Lung (tissue), 12 donors: ENCODE results near the gene PCDH12. TPM values are rescaled to one million over a fixed set of nuclear protein-coding genes. Genes with fewer than 3 reads are reported as not detected.

Experiments used
- ATAC-seq: fragments of 200-7000 bp; cut with Tn5 transposase; one replicate; pipeline ENCODE4 v1.9.1; 2020; ENCODE audit warnings: moderate number of reproducible peaks; ENCODE audit not compliant: insufficient read depth, low FRiP score
- DNase-seq, 3 donors: peaks; one replicate each; pipeline ENCODE4 v3.0.0-alpha.2; 2013 to 2017
- H3K27ac ChIP-seq, 2 donors: one replicate each; pipeline ENCODE4 v1.5.1; 2013; ENCODE audit warnings: mild to moderate bottlenecking in 2 of 2, moderate library complexity in 2 of 2, control low read depth in 1 of 2, inconsistent platforms in 1 of 2, low read depth in 1 of 2, low read length in 1 of 2
- H3K27me3 ChIP-seq, 3 donors: one replicate each; pipeline ENCODE4 v1.5.1; 2013; ENCODE audit warnings: low read length in 2 of 3; ENCODE audit not compliant: control insufficient read depth in 3 of 3, insufficient read depth in 3 of 3
- H3K36me3 ChIP-seq, 4 donors: one replicate each; pipeline ENCODE4 v1.5.1; 2013; ENCODE audit warnings: low read length in 4 of 4, mild to moderate bottlenecking in 1 of 4, moderate library complexity in 1 of 4; ENCODE audit not compliant: control insufficient read depth in 4 of 4, insufficient read depth in 4 of 4
- H3K4me1 ChIP-seq, 5 donors: one replicate each; pipeline ENCODE4 v1.5.1; 2013; ENCODE audit warnings: low read length in 5 of 5, mild to moderate bottlenecking in 2 of 5, moderate library complexity in 1 of 5; ENCODE audit not compliant: control insufficient read depth in 5 of 5, insufficient read depth in 5 of 5
- H3K4me3 ChIP-seq: one replicate; pipeline ENCODE4 v1.5.1; 2013; ENCODE audit warnings: mild to moderate bottlenecking, control low read depth, moderate library complexity
- H3K9ac ChIP-seq, 2 donors: one replicate each; pipeline ENCODE4 v1.5.1; 2013; ENCODE audit warnings: low read length in 2 of 2, control low read depth in 1 of 2; ENCODE audit not compliant: insufficient read depth in 1 of 2
- H3K9me3 ChIP-seq, 4 donors: one replicate each; pipeline ENCODE4 v1.5.1; 2013; ENCODE audit warnings: low read length in 3 of 4, mild to moderate bottlenecking in 1 of 4, moderate library complexity in 1 of 4; ENCODE audit not compliant: control insufficient read depth in 4 of 4, insufficient read depth in 3 of 4
- WGBS, 2 donors: extraction: QIAGEN DNeasy Blood & Tissue Kit; methylation state at CpG; one replicate each; pipeline ENCODE4 v1.1.7; 2013; 5-methylcytosine and 5-hydroxymethylcytosine counted together
- polyA plus RNA-seq, 2 donors: library from polyadenylated mRNA; stranded (reverse); fragments of 200-250 nt; gene quantifications; one replicate each; pipeline ENCODE4 v1.2.1, GENCODE V29; 2013
- total RNA-seq, 2 donors: library from RNA; depleted of rRNA in 1 of 2; stranded (reverse); fragments of >200 nt in 1 of 2; gene quantifications; one replicate each; pipeline ENCODE4 v1.2.1, GENCODE V29; 2014 to 2021
- TF ChIP-seq, protein P1 (sequence below): IDR thresholded peaks from 2 replicates; pipeline ENCODE4 v1.5.1; 2012; ENCODE audit warnings: mild to moderate bottlenecking; ENCODE audit errors: control extremely low read depth, extremely low read depth
- donor health status: control.
- donor health status: control.
- donor health status: Bipolar disorder and iron deficiency.
- donor health status: healthy.
- donor health status: DM: yes; HTN: yes; CAD: no.

The PCDH12 gene
- total and polyA plus RNA-seq, 4 donors = 3.9 to 34.2 (median 11.3) TPM

DNA sequence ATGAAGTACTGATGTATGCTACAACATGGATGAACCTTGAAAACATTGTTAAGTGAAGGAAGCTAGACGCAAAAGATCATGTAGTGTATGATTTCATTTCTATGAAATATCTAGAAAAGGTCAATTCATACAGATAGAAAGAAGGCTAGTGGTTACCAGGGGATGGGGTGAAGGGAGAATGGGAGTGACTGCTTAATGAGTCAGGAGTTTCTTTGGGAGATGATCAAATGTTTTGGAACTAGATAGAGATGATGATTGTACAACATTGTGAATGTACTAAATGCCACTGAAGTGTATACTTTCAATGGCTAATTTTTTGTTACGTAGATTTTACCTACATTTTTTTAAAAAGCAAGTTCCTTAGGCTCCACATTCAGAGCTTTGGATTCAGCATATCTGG, 49.2 kb downstream of the PCDH12 start:
- H3K9ac ChIP-seq = no peak overlapping the region
- no peak overlapping the region for H3K4me3 ChIP-seq
- TF ChIP-seq, protein P1, sequence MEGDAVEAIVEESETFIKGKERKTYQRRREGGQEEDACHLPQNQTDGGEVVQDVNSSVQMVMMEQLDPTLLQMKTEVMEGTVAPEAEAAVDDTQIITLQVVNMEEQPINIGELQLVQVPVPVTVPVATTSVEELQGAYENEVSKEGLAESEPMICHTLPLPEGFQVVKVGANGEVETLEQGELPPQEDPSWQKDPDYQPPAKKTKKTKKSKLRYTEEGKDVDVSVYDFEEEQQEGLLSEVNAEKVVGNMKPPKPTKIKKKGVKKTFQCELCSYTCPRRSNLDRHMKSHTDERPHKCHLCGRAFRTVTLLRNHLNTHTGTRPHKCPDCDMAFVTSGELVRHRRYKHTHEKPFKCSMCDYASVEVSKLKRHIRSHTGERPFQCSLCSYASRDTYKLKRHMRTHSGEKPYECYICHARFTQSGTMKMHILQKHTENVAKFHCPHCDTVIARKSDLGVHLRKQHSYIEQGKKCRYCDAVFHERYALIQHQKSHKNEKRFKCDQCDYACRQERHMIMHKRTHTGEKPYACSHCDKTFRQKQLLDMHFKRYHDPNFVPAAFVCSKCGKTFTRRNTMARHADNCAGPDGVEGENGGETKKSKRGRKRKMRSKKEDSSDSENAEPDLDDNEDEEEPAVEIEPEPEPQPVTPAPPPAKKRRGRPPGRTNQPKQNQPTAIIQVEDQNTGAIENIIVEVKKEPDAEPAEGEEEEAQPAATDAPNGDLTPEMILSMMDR = no peak
- H3K27me3 ChIP-seq = peaks cover 0 to 12% (median 8%) of the 10 kb centered on the region in 3 donors
- H3K4me1 ChIP-seq = peaks cover 0 to 6% (median 0%) of the 10 kb centered on the region in 5 donors
- no peak overlapping the region for H3K27ac ChIP-seq
- ATAC-seq = no peak
- WGBS, 2 donors = 94 to 95% methylated on average over 2 of the region's 2 CpGs
- DNase-seq = no peak
- H3K9me3 ChIP-seq = no peaks in the 10 kb centered on the region
- no peaks in the 10 kb centered on the region for H3K36me3 ChIP-seq

DNA sequence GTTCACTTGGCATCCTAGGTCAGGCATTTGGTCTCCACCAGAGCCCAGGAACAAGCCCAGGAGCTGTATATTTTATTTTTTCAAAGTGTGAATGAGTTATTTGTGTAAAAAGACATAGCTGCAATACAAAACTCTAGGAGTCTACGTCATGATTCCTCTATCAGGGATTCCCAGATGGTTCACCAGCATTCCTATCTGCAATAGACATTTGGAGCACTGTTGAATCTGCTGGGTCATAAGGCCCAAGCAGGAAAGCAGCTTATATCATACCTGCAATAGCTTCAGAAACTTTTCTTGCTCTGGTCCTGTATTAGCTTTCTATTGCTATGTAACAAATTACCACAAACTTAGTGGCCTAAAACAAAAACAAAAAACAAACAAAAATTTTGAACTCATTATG, 51.0 kb downstream of the PCDH12 start:
- Histone ChIP-seq H3K4me3 (no peak overlapping the region), H3K9me3 (no peaks in the 10 kb centered on the region), H3K36me3 (no peaks in the 10 kb centered on the region), H3K4me1 (no peaks in the 10 kb centered on the region), H3K27ac (no peak overlapping the region), H3K9ac (no peak overlapping the region), H3K27me3 (peaks cover 0 to 6% (median 2%) of the 10 kb centered on the region in 3 donors)
- no peak for ATAC-seq
- no peak for DNase-seq
- WGBS, 2 donors = 0% methylated on average over 1 of the region's 1 CpG
- TF ChIP-seq, protein P1 = no peak

DNA sequence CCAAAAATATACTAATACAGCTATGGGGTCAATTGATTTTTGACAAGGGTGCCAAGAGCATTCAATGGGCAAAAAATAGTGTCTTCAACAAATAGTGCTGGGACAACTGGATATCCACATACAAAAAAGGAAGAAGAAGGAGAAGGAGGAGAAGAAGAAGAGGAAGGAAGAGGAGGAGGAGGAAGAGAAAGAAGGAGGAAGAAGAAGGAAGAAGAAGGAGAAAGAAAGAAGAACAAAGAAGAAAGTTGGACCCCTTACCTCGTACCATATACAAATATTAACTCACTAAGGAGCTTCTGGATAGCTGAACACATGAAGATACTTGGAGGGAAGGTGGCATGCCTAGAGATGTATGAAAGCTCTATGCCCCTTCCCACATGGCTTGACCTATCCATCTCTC, 51.5 kb downstream of the PCDH12 start:
- Histone ChIP-seq H3K27me3 (peaks cover 0 to 6% (median 2%) of the 10 kb centered on the region in 3 donors), H3K4me3 (no peak overlapping the region), H3K9me3 (no peaks in the 10 kb centered on the region), H3K27ac (no peak overlapping the region), H3K4me1 (no peaks in the 10 kb centered on the region), H3K9ac (no peak overlapping the region), H3K36me3 (no peaks in the 10 kb centered on the region)
- ATAC-seq = no peak
- 13 to 71% methylated on average over 1 of the region's 1 CpG for WGBS, 2 donors
- TF ChIP-seq, protein P1 = no peak
- DNase-seq = no peak

DNA sequence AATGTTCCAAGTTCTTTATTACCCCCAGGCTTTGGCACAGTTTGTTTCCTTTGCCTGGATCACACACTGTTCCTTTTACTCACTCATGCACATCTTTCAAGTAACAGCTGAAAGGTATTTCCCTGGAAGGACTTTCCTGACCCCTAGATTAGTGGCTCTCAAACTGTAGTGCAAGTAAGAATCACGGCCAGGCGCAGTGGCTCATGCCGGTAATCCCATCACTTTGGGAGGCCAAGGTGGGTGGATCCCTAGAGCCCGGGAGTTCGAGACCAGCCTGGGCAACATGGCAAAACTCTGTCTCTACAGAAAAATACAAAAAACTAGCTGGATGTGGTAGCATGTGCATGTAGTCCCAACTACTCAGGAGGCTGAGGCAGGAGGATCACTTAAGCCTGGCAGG, 53.5 kb downstream of the PCDH12 start:
- no peaks in the 10 kb centered on the region for H3K9me3 ChIP-seq
- no peak overlapping the region for H3K27ac ChIP-seq
- peaks cover 0 to 3% (median 2%) of the 10 kb centered on the region in 3 donors for H3K27me3 ChIP-seq
- TF ChIP-seq, protein P1 = no peak
- WGBS, 2 donors = 86 to 94% methylated on average over 5 of the region's 5 CpGs
- no peaks in the 10 kb centered on the region for H3K36me3 ChIP-seq
- ATAC-seq (no peak), DNase-seq (no peak)
- H3K9ac ChIP-seq = no peak overlapping the region
- no peak overlapping the region for H3K4me3 ChIP-seq
- H3K4me1 ChIP-seq = no peaks in the 10 kb centered on the region
